Adipose tissue (tissue), 3 donors: ENCODE measurements around the gene TLL1. TPM values are rescaled to one million over a fixed set of nuclear protein-coding genes. Genes with fewer than 3 reads are reported as not detected.

ENCODE experiments used
- H3K27ac ChIP-seq: one replicate; pipeline ENCODE4 v1.5.1; 2013; ENCODE audit warnings: low read depth, low read length
- WGBS, 3 donors: extraction: QIAGEN DNeasy Blood & Tissue Kit; methylation state at CpG; one replicate each; pipeline ENCODE4 v1.1.7; 2013; 5-methylcytosine and 5-hydroxymethylcytosine counted together
- polyA plus RNA-seq, 3 donors: library from polyadenylated mRNA; stranded (reverse); fragments of 200-250 nt; gene quantifications; one replicate each; pipeline ENCODE4 v1.2.3, GENCODE V29; 2013
- donor health status: healthy with polysubstance abuse.
- donor health status: Bipolar disorder and iron deficiency.
- donor health status: healthy.

TLL1 gene
- polyA plus RNA-seq, result 1 to 10 TPM in 2 of 3 donors, under 1 TPM in 1; 0.61 to 2.9 (median 1.9) TPM

DNA sequence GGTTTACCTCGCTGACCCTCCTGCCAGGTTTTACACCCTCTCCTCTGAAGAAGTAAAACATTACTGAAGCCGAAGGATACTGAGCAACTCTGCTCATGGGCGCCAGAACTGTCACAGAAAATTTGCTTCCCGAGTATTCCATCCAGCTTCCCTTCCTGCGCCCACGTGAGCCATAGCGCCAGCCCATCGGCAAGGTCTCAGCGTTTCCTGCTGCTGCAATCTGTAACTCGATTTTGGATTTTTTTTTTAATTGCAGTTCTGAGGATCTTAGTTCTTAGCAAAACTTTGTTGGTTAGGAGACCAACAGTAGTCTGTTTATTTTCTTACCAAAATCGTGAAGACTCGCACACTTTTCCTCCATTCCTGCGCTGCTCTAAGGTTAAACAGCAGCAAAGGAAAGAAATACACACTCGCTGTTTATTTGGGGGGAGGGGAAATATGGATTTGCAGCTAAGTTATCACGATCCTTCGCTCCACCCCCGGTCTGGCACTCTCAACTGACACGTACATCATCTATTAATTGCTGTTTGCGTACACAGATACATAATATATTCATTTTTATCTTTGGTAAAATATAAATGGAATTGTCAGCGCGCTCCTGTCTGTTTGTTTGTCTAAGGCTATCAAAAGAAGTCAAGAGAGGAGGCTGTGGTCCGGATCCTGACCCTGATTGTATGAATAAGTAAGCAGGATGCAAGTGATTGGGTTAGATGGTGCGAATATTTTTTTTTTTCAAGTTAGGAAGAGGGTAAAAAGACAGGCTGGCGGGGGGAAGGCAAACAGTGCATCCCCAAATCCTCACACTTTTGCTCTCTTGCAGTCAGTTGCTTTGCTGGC, at the start of gene TLL1:
TLL1 (plus strand) TSS at position 777 of the 837 bp plus-strand sequence. CDS start 668 bp downstream, outside the sequence.
- WGBS, 3 donors, result 1 to 4% (median 3%) methylated on average over 24 of the region's 24 CpGs
- no peak within 1 kb of the TSS for H3K27ac ChIP-seq

DNA sequence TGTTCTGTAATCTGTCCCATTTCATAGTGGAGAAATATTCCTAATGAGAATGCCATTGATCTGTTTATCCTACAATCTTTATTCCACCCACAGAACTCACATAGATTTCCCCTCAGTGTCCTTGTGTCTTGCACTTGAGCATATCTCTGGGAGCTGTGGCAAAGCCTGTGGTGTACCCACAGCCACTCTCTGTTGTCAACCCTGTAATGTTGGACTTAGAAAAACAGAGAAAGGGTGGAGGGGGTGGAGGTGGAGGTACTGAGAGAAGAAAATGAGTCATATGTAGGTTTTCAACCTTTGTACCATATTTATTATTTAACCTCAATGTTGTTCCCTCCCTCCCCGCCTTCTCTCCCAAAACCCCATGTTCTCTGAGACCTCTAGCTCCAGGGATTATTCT, 46.9 kb upstream of the TLL1 start:
- H3K27ac ChIP-seq, result no peak overlapping the region
- WGBS, 3 donors, result 86 to 100% (median 94%) methylated on average over 1 of the region's 1 CpG

DNA sequence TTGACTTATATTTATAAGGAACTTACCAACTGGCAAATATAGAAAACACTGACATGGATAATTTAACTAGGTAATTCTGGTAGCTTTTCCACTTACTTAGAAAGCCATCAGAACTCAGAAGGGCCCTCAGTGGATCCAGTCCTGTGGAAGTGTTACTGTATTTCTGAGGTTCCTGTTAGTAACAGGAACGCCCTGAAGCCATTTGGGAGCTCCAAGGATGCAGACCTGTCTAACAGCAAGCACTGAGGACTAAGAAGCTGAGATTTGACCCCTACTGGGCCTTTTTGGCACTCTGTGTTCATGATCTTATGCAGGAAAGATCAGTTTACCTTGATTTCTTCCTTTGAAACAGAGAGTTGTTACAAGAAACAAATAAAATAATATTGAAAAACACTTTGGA, 46.0 kb upstream of the TLL1 start:
- WGBS, 3 donors, result 74 to 93% (median 90%) methylated on average over 1 of the region's 1 CpG
- H3K27ac ChIP-seq, result no peak overlapping the region

DNA sequence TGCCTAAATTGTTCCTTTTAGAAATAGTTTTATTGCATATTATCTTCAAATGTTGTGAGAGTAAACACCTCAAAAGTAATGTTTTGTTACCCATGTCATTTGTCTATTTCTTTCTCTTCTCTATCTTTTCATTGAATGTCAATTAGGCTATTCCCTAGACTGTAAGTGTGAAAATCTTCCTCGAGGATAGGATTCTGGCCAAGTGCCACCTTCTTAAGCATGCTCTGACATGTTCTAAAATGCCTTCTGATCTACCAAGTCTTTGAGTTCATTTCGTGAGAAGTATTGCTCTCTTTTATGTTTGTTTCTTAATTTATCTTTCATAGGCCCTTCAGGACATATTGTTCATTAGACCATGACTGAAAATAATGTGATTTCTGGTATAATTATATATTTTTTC, 44.1 kb upstream of the TLL1 start:
- no peak overlapping the region for H3K27ac ChIP-seq
- 51 to 61% (median 60%) methylated on average over 2 of the region's 2 CpGs for WGBS, 3 donors

DNA sequence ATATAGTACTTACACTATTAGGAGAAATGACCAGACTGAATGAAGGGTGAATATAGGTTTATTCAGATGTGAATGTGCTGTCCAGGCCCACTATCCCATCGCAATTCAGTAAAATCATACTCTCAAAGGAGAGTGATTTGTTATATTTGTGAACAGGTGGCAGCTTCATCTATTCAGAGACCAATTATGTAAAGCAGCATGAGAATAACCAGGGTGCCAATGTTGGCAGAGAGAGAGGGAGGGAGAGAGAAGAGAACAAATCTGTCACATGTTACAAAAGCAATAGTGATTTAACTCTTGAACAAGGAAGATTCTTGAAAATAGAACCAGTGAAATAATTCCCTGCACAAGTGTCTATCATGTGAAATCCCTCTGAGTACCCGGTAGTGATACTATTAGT, 38.9 kb upstream of the TLL1 start:
- H3K27ac ChIP-seq, result no peak overlapping the region
- WGBS, 3 donors, result 89 to 97% (median 91%) methylated on average over 2 of the region's 2 CpGs

DNA sequence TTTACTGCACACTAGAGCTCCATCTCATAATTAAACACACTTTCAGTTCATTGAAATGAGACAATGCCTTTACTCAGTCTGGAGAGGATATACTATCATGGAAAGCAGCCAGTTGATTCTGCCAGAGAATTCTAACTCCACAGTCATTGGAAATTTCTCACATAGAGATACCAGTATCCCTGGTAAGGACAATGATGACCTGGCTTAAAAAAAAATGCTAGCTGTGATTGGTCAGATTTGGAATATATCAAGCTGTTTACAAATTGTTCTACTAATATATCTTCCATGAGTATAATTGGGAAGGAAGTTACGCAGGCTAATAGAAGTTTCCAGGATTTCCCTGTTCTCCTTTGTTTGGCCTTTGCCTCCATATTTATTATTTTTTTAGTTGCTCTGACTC, 34.5 kb upstream of the TLL1 start:
- H3K27ac ChIP-seq, result no peak overlapping the region

DNA sequence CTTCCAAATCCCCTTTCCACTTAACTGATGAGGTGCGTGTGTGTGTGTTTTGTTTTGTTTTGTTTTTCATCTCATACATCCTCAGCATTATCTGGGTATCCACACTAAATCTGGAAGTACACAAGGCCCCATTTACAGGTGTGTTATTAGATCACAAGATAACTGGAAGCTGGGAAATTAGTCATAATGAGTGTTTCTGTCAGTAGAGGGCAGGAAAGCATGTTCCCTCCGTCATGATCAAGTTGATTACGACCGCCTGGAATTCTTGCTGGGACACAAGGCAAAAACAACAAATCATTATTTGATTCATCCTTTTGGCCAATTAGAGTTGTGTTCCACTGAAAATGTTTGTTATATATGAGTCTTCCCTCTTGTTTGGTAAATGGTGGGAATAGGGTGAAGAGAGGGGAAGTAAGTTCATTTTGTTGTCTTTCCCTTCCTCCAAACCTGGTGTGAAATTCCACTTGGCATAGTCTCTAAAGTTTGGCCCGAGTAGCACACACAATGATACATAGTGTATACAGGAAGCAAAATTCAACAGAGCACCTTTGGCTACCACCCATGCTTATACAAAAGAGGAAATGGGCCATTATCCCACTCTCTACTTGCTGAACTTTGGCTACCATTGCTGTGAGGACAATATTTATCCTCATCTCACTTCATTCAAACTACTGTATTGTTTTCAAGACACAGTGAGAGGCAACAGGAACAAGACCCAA, 33.3 kb upstream of the TLL1 start:
- WGBS, 3 donors, result 68 to 84% (median 73%) methylated on average over 5 of the region's 5 CpGs
- no peak overlapping the region for H3K27ac ChIP-seq

More for the DNA sequence above, 34.5 kb upstream of the TLL1 start:
- 76 to 92% (median 81%) methylated on average over 1 of the region's 1 CpG for WGBS, 3 donors

DNA sequence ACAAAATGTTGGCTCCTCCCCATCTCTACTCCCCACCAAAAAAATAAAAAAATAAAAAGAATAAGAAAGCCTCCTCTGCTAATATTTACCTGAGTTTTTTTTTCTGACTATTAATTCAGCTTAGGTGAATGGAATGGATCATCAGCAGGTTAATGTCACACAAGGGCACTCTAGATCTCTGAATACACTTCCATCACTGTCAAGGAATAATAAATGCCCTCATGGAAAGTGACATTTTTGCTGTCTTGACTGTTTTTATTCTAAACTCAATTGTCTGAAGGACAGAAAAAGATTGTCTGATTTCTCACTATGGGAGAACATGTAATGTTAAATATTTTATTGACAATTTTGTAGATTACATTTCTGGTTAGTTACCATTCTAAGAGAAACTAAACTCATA, 30.4 kb upstream of the TLL1 start:
- H3K27ac ChIP-seq, result no peak overlapping the region

DNA sequence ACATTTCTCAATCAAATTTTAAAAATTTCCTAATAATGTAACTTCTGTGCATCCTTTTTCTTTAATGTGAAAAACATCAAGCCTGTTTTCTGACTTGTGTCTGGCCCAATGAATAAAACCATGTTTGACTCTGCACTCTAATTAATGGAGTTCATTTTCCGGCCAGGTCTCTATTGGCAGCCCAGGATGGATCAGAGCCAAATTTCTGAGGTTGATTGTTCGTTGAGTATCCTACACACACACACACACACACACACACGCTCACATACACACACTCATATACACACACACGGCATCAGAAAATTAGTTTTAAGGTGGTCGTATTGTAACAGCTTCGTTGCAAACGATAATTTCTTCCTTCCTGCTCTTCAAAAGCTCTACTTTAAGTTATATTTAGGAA, 28.9 kb upstream of the TLL1 start:
- 54 to 68% (median 67%) methylated on average over 7 of the region's 7 CpGs for WGBS, 3 donors
- no peak overlapping the region for H3K27ac ChIP-seq

DNA sequence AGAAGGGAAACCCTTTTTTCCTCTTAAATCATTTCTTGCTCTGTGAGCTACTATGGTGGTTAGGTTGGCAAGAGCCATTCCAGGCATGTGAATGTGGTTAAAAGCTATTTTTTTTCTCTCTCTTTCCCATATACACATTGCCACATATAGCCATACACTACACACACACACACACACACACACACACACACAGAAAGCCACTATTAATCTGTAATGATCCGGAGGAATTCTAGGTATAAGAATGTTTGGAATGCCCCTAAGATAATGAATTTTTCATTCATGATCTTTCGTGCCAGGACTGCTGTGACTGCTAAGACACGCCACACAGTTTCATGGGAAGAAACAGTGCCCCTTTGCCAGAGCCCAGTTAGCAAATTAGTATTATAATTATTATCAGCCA, 21.8 kb upstream of the TLL1 start:
- WGBS, 3 donors, result 61 to 80% (median 75%) methylated on average over 3 of the region's 3 CpGs
- H3K27ac ChIP-seq, result no peak overlapping the region

DNA sequence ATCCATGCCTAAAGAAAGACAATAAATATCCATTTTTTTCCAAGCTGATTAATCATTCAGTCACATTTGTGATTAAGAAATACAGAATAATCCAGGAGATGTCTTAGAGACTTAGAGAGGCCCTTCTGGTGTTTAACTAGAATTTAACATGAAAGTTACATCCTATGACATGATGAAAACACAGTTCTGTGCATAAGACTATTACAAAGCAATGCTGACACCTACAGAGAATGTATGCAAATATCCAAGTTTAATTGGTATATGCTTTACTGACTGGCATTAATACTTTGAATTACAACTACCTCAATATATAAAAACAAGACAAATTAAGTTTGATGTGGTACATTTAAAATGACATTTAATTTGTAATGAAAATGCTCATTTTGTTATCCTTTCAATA, 17.8 kb upstream of the TLL1 start:
- H3K27ac ChIP-seq, result no peak overlapping the region

DNA sequence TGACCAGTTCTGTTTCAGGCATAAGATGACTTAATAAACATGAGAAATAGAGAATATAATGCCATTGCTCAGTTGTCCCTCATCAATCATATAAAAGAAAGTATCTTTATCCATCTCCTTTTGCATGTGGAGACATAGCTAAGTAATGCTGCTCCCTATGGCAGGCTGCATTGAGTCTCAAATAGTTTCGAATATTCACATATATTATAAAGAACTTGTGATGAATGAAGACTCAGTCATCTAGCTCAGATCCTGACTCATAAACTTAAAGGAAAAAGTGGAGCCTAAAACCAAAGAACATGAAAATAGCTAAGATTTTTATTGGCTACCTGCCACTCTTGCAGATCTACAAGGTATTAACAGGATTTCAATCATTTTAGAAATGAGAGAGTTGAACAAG, 11.7 kb upstream of the TLL1 start:
- WGBS, 3 donors, result 88 to 93% (median 92%) methylated on average over 1 of the region's 1 CpG
- H3K27ac ChIP-seq, result no peak overlapping the region

DNA sequence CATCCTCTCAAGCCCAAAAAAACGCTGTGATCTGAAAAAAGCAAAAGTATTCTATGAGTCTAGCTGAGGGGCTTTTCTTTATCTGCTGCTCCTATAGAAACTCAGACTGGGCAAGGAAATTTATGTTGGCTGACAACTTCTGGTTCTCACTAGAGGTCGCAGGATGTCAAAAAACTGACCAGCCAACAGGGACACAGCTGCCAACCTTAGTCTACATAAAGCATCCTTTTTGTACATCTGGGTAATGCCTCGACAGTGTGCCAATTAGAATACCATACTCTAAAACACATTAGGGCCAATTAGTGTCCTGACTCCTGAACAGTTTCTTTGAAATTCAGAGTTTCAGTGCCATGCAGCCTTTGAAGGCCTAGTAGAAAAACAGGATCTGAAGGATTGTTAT, 8.8 kb upstream of the TLL1 start:
- WGBS, 3 donors, result 52 to 66% (median 60%) methylated on average over 3 of the region's 3 CpGs
- no peak overlapping the region for H3K27ac ChIP-seq

DNA sequence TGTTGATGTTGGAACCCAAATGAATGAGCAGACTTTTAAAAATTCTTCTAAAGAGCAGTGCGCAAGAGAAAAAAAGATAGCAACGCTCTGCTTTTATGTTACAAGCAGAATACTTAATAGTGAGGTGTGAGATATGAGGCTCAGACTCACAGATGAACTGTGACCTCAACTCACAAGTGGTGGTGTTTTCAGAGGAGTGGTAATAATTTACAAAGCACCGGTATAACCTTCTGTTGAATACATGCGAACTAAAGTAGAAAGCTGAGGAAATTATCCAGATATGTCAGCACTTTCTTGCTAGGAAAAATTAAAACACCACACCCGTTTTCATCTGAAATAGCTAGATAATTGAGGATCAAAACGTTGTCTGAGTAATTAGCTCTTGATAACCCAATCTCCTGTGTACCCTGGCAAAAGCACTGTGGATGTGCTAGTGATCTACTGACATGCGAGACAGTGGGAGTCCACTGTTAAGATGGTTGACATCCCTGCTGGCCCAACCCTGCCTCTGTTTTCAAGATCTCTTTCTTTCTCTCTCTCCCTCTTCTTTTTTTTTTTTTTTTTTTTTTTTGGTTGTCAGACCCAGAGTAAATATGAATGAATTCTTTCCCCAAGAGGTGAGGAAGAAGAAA, 6.9 kb upstream of the TLL1 start:
- no peak overlapping the region for H3K27ac ChIP-seq
- WGBS, 3 donors, result 71 to 79% (median 76%) methylated on average over 7 of the region's 7 CpGs

DNA sequence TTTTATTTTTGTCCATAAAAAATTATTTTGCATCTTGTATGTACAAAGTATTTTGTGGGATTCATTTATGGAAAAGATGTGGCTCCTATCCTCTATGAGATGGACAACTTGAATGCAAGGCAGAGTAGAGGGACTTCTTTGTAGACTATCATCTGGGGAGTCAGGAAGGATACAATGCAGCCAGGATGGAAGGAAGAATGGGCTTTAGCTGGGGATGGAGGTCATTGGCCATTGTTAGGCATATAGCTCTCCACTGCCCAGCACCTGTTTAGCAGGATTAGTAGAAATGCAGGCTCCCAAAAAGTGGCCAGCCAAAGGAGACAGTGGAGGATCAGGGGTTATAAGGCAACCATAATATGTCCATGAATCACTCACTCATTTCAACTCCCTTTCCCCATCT, 5.1 kb upstream of the TLL1 start:
- H3K27ac ChIP-seq, result no peak overlapping the region

DNA sequence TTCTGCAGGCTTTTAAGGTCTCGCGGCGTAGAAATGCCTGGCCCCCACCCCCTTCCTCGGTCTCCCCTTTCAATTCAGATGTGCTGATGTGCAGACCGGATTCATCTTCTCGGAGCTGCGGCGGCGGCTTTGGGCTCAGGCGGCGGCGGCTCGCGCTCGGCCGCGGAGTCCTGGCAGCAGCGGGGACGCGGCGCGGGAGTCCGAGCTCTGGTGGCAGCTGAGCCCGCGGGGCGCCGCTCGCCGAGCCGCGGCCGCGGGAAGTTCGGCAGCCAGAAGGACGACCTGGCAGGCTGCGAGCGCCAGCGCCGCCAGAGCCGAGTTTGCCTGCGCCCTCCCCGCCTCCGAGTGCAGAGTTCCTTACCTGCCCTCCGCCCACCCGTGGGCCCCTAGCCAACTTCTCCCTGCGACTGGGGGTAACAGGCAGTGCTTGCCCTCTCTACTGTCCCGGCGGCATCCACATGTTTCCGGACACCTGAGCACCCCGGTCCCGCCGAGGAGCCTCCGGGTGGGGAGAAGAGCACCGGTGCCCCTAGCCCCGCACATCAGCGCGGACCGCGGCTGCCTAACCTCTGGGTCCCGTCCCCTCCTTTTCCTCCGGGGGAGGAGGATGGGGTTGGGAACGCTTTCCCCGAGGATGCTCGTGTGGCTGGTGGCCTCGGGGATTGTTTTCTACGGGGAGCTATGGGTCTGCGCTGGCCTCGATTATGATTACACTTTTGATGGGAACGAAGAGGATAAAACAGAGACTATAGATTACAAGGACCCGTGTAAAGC, 448 bp downstream of the TLL1 start:
- no peak overlapping the region for H3K27ac ChIP-seq

DNA sequence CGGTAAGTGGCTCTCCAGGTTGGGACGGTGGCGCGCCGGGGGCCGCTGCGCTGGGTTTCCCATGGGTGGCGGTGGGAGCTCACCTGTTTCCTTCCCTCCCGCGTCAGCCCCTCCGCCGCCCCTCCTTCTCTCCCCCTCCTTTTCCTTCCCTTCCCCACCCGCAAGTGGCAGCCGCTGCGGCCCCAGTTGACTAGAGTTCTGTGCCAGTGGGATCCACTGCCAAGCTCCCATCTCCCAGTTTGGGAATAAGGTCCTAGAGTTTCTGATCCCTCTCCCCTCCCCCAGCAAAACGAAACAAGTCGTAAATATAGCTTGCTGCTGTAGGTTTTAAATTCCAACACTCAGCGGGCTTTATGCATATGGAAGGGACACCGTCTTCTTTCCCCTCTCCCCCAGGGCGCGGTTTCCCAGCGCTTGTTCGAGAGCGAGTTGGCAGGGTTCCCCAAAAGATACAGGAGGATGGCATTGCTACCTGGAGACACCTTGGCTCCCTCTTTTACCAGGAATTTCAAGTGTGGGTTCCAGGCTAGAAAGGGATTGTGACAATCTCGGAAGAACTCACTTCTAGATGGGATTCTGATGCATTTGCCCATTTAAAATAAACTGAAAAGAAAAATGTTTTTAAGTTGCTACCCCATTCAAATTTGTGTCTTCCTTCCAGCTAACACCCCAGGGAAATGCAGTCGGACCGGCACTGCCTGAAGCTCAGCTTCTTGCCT, 1.2 kb downstream of the TLL1 start:
- no peak overlapping the region for H3K27ac ChIP-seq
- WGBS, 3 donors, result 0 to 3% (median 1%) methylated on average over 22 to 27 of the region's 27 CpGs

More for the DNA sequence above, 448 bp downstream of the TLL1 start:
- 0 to 1% (median 0%) methylated on average over 69 to 70 of the region's 70 CpGs for WGBS, 3 donors

DNA sequence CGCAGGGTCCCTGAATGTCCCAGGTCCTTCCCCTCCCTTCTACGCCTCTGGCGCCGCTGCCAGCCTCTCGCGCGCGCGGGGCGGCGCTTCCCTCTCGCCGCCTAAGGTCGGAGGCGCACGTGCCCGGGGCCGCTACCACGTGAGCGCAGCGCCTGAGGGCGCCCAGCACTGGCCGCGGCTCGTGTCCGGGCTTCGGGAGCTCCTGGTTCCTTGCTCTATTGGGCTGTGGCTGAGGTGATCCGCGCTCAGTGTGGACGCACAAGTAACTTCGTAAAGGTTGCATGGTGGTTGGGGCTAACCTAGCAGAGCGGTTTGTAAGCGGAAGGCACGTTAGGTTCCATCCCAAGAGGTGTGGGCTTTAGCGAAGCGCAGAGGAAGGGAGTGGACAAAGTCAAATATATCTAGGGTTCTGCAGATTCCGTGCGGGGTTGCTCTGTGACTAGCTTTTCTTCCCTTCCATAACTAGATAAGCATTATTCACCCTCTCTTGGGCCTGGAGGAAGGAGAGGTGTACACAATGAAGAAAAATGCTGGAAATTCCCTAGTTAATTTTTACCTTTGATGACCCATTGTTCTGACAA, 1.8 kb downstream of the TLL1 start:
- no peak overlapping the region for H3K27ac ChIP-seq
- 5 to 7% (median 5%) methylated on average over 38 of the region's 38 CpGs for WGBS, 3 donors
